A673 (cell line): ENCODE results near the gene LAMB2. TPM values are rescaled to one million over a fixed set of nuclear protein-coding genes. Genes with fewer than 3 reads are reported as not detected.

Experiments
- BruUV-seq: library from RNA; stranded (reverse); fragments of 400-500 nt; replicated peaks from 2 replicates; lab custom pipeline; 2021; lab: Mats Ljungman, UMichigan
- CTCF ChIA-PET: fragments of 300-600 bp; sonication (Branson Sonifier 250); formaldehyde crosslinking; loops from one replicate; lab custom pipeline; 2022; ENCODE audit warnings: antibody characterized with exemption; lab: Charles Lee
- POLR2A ChIA-PET: fragments of 300-600 bp; sonication (Branson Sonifier 250); formaldehyde crosslinking; loops from one replicate; lab custom pipeline; 2022; ENCODE audit warnings: antibody characterized with exemption; ENCODE audit not compliant: low non-redundant PET; lab: Charles Lee
- DNase-seq: peaks from one replicate; pipeline ENCODE4 v3.0.0-alpha.2; 2015; ENCODE audit warnings: low spot score
- H3K27ac ChIP-seq: fragments of 200-600 bp; sonication (generic); 2 replicates; pipeline ENCODE4 v1.5.1; 2016; ENCODE audit warnings: mixed run types, low read depth, mild to moderate bottlenecking, mixed read lengths, antibody characterized with exemption, low read length; ENCODE audit not compliant: poor library complexity, severe bottlenecking
- H3K27me3 ChIP-seq: fragments of 200-600 bp; sonication (generic); replicated peaks from 2 replicates; pipeline ENCODE4 v1.6.1; 2017; ENCODE audit warnings: mixed run types, low read depth, mild to moderate bottlenecking, mixed read lengths, antibody characterized with exemption, low read length; ENCODE audit not compliant: insufficient read depth, poor library complexity
- H3K36me3 ChIP-seq: fragments of 200-600 bp; sonication (generic); 2 replicates; pipeline ENCODE4 v1.6.1; 2016; ENCODE audit warnings: mixed run types, mild to moderate bottlenecking, mixed read lengths, antibody characterized with exemption, low read length; ENCODE audit not compliant: insufficient read depth, poor library complexity, severe bottlenecking
- H3K4me1 ChIP-seq: fragments of 200-600 bp; sonication (generic); 2 replicates; pipeline ENCODE4 v1.6.1; 2017; ENCODE audit warnings: mixed run types, mild to moderate bottlenecking, mixed read lengths, antibody characterized with exemption, low read length; ENCODE audit not compliant: insufficient read depth, poor library complexity, severe bottlenecking
- H3K4me3 ChIP-seq: fragments of 200-600 bp; sonication (generic); 2 replicates; pipeline ENCODE4 v1.5.1; 2016; ENCODE audit warnings: low read depth, mixed run types, mild to moderate bottlenecking, mixed read lengths, low read length; ENCODE audit not compliant: poor library complexity, severe bottlenecking
- H3K9me3 ChIP-seq: fragments of 200-600 bp; sonication (generic); 2 replicates; pipeline ENCODE4 v1.6.1; 2016; ENCODE audit warnings: mixed run types, low read depth, mild to moderate bottlenecking, mixed read lengths, antibody characterized with exemption, low read length; ENCODE audit not compliant: poor library complexity, severe bottlenecking
- CTCF ChIP-seq: fragments of 300-800, 200-600 bp; sonication (generic); conservative IDR thresholded peaks from 2 replicates; pipeline ENCODE4 v1.5.1; 2017; ENCODE audit warnings: low read depth, mild to moderate bottlenecking, antibody characterized with exemption, low read length, moderate library complexity, mixed read lengths
- EZH2 ChIP-seq: fragments of 200-600 bp; sonication (generic); IDR thresholded peaks from 2 replicates; pipeline ENCODE4 v1.6.1; 2017; ENCODE audit warnings: borderline replicate concordance, low read depth, mild to moderate bottlenecking, mixed read lengths, antibody characterized with exemption, low read length; ENCODE audit not compliant: poor library complexity, severe bottlenecking
- intact Hi-C: fragments of 100-400 bp; cut with micrococcal nuclease; formaldehyde crosslinking; loops from one replicate; pipeline ENCODE4 v1.10.0; 2022; ENCODE audit not compliant: unreplicated experiment
- total RNA-seq: library from RNA; stranded (reverse); gene quantifications from 2 replicates; pipeline ENCODE4 v1.2.3, GENCODE V29; 2021

The LAMB2 gene
- total RNA-seq, 1 experiment from 2014 or later, result 45.9 TPM

GRCh38 chr3:49133226-49133951, 539 bp upstream of the LAMB2 start:
- peak overlapping the region; percentile 70 for H3K4me3 ChIP-seq
- H3K27ac ChIP-seq, result peak overlapping the region; percentile 80
- DNase-seq, result peak; percentile 82
- TF ChIP-seq CTCF, result no peak
- no peaks in the 10 kb centered on the region for H3K27me3 ChIP-seq
- H3K9me3 ChIP-seq, result no peaks in the 10 kb centered on the region
- intact Hi-C loops, result no loop called here
- no peaks in the 10 kb centered on the region for H3K4me1 ChIP-seq
- no peaks in the 10 kb centered on the region for H3K36me3 ChIP-seq
- ChIA-PET POLR2A (interaction anchor here (0.6 kb wide), 2 partner anchors 12 to 47 kb away, joined by 3 read pairs; partner anchors contain the start of gene USP19), CTCF (no interaction called here)
- no TSS peak for BruUV-seq

- H3K36me3 ChIP-seq, result no peaks in the 10 kb centered on the region
- no peaks in the 10 kb centered on the region for H3K27me3 ChIP-seq
- TF ChIP-seq CTCF, result no peak
- no peak for TF ChIP-seq EZH2
- intact Hi-C loops, result no loop called here
- POLR2A ChIA-PET, result no interaction called here
- no peak for DNase-seq
- peak overlapping the region; percentile 70 for H3K4me3 ChIP-seq
- peak overlapping the region; percentile 80 for H3K27ac ChIP-seq
- H3K9me3 ChIP-seq, result no peaks in the 10 kb centered on the region
- CTCF ChIA-PET, result no interaction called here
- no peaks in the 10 kb centered on the region for H3K4me1 ChIP-seq
- BruUV-seq, result no TSS peak
These were observed 795 bp downstream of the LAMB2 start for GRCh38 chr3:49132073-49132436.

- ChIA-PET CTCF (no interaction called here), POLR2A (no interaction called here)
- Histone ChIP-seq H3K9me3 (no peaks in the 10 kb centered on the region), H3K4me1 (no peaks in the 10 kb centered on the region), H3K4me3 (no peak overlapping the region), H3K36me3 (no peaks in the 10 kb centered on the region), H3K27me3 (no peaks in the 10 kb centered on the region), H3K27ac (no peak overlapping the region)
- BruUV-seq, result no TSS peak
- no peak for DNase-seq
- no peak for TF ChIP-seq EZH2
- TF ChIP-seq CTCF, result no peak
- intact Hi-C loops, result no loop called here
These were observed 1.3 kb downstream of the LAMB2 start for GRCh38 chr3:49131576-49131975.
